ENCODE measurements around the gene PHC2.

PHC2 gene

GRCh38 chr1:33275195-33275594 is 155.7 kb downstream of the PHC2 start:
- no peaks in the 10 kb centered on the region for H4K20me1 ChIP-seq (ENCODE audit: insufficient read depth, low read length)
- no peaks in the 10 kb centered on the region for H3K9me2 ChIP-seq (replicated peaks; ENCODE audit: insufficient read depth, low read length)
- no peaks in the 10 kb centered on the region for H3F3A ChIP-seq (ENCODE audit: insufficient read depth, low read length)
- no peaks in the 10 kb centered on the region for H3K9me3 ChIP-seq (replicated peaks; ENCODE audit: insufficient read depth, low read length)
- no peaks in the 10 kb centered on the region for H3K4me1 ChIP-seq (ENCODE audit: low read length)
- no peak for TF ChIP-seq EZH2 (optimal IDR thresholded peaks at IDR 0.05; ENCODE audit: low read depth, low read length)
- TF ChIP-seq CTCF (IDR thresholded peaks at IDR 0.05; ENCODE audit: low read length): no peak
- no peak for TF ChIP-seq EZH2phosphoT487 (IDR thresholded peaks at IDR 0.05; ENCODE audit: low read length)
- no peaks in the 10 kb centered on the region for H3K36me3 ChIP-seq (replicated peaks; ENCODE audit: insufficient read depth, low read length)
- no peak overlapping the region for H3K27ac ChIP-seq (ENCODE audit: low read length)
- no peak overlapping the region for H3K4me2 ChIP-seq (ENCODE audit: low read depth, low read length)
- H3K9ac ChIP-seq (ENCODE audit: low read length): no peak overlapping the region
- H3K4me3 ChIP-seq (ENCODE audit: low read length): no peak overlapping the region
- no peak overlapping the region for H2AFZ ChIP-seq (ENCODE audit: low read length)
- no peak for DNase-seq
- H3K79me2 ChIP-seq (ENCODE audit: low read length): no peaks in the 10 kb centered on the region
- H3K27me3 ChIP-seq (replicated peaks; ENCODE audit: insufficient read depth, low read length): no peaks in the 10 kb centered on the region

GRCh38 chr1:33274446-33274845 is 156.4 kb downstream of the PHC2 start:
- Histone ChIP-seq H3K9ac (ENCODE audit: low read length) (no peak overlapping the region), H3K27me3 (replicated peaks; ENCODE audit: insufficient read depth, low read length) (no peaks in the 10 kb centered on the region), H3K36me3 (replicated peaks; ENCODE audit: insufficient read depth, low read length) (no peaks in the 10 kb centered on the region), H3K27ac (ENCODE audit: low read length) (no peak overlapping the region), H3K9me3 (replicated peaks; ENCODE audit: insufficient read depth, low read length) (no peaks in the 10 kb centered on the region), H4K20me1 (ENCODE audit: insufficient read depth, low read length) (no peaks in the 10 kb centered on the region), H3K4me3 (ENCODE audit: low read length) (no peak overlapping the region), H3K9me2 (replicated peaks; ENCODE audit: insufficient read depth, low read length) (no peaks in the 10 kb centered on the region), H3F3A (ENCODE audit: insufficient read depth, low read length) (no peaks in the 10 kb centered on the region), H2AFZ (ENCODE audit: low read length) (no peak overlapping the region), H3K4me2 (ENCODE audit: low read depth, low read length) (no peak overlapping the region), H3K4me1 (ENCODE audit: low read length) (no peaks in the 10 kb centered on the region), H3K79me2 (ENCODE audit: low read length) (no peaks in the 10 kb centered on the region)
- DNase-seq: no peak
- TF ChIP-seq EZH2phosphoT487 (IDR thresholded peaks at IDR 0.05; ENCODE audit: low read length) (no peak), EZH2 (optimal IDR thresholded peaks at IDR 0.05; ENCODE audit: low read depth, low read length) (no peak), CTCF (IDR thresholded peaks at IDR 0.05; ENCODE audit: low read length) (no peak)

GRCh38 chr1:33273961-33274371 is 156.9 kb downstream of the PHC2 start:
- Histone ChIP-seq H3K27me3 (replicated peaks; ENCODE audit: insufficient read depth, low read length) (no peaks in the 10 kb centered on the region), H3K9me2 (replicated peaks; ENCODE audit: insufficient read depth, low read length) (no peaks in the 10 kb centered on the region), H3K9ac (ENCODE audit: low read length) (no peak overlapping the region), H3K36me3 (replicated peaks; ENCODE audit: insufficient read depth, low read length) (no peaks in the 10 kb centered on the region), H3F3A (ENCODE audit: insufficient read depth, low read length) (no peaks in the 10 kb centered on the region), H4K20me1 (ENCODE audit: insufficient read depth, low read length) (no peaks in the 10 kb centered on the region), H3K4me3 (ENCODE audit: low read length) (no peak overlapping the region), H2AFZ (ENCODE audit: low read length) (no peak overlapping the region), H3K9me3 (replicated peaks; ENCODE audit: insufficient read depth, low read length) (no peaks in the 10 kb centered on the region), H3K79me2 (ENCODE audit: low read length) (no peaks in the 10 kb centered on the region), H3K4me1 (ENCODE audit: low read length) (no peaks in the 10 kb centered on the region), H3K4me2 (ENCODE audit: low read depth, low read length) (no peak overlapping the region), H3K27ac (ENCODE audit: low read length) (no peak overlapping the region)
- DNase-seq: no peak
- TF ChIP-seq EZH2phosphoT487 (IDR thresholded peaks at IDR 0.05; ENCODE audit: low read length) (no peak), EZH2 (optimal IDR thresholded peaks at IDR 0.05; ENCODE audit: low read depth, low read length) (no peak), CTCF (IDR thresholded peaks at IDR 0.05; ENCODE audit: low read length) (no peak)
